OCI-LY7 (cell line): Measurements from ENCODE around the gene NFIA. TPM values are rescaled to one million over a fixed set of nuclear protein-coding genes. Genes with fewer than 3 reads are reported as not detected.

Experiments
- BruUV-seq: library from RNA; stranded (reverse); fragments of 400-500 nt; replicated peaks from 2 replicates; lab custom pipeline; 2021; lab: Mats Ljungman, UMichigan
- CTCF ChIA-PET: fragments of 300-600 bp; sonication (Branson Sonifier 250); formaldehyde crosslinking; loops from one replicate; lab custom pipeline; 2022; ENCODE audit warnings: antibody characterized with exemption; ENCODE audit not compliant: unreplicated experiment; lab: Charles Lee
- POLR2A ChIA-PET: fragments of 300-600 bp; sonication (Branson Sonifier 250); formaldehyde crosslinking; loops from one replicate; lab custom pipeline; 2022; ENCODE audit warnings: antibody characterized with exemption; lab: Charles Lee
- DNase-seq: peaks from one replicate; pipeline ENCODE4 v3.0.0-alpha.2; 2015; ENCODE audit warnings: low spot score
- H2AFZ ChIP-seq: fragments of 200-600 bp; sonication (generic), shearing (Covaris generic); 2 replicates; pipeline ENCODE4 v1.6.1; 2014; ENCODE audit warnings: mild to moderate bottlenecking, antibody characterized with exemption, low read length, moderate library complexity
- H3K27ac ChIP-seq: fragments of 200-600 bp; sonication (generic); 2 replicates; pipeline ENCODE4 v1.5.1; 2014; ENCODE audit warnings: mixed run types, low read depth, mild to moderate bottlenecking, moderate library complexity, low read length, inconsistent platforms; ENCODE audit not compliant: poor library complexity, severe bottlenecking
- H3K36me3 ChIP-seq: fragments of 200-600 bp; sonication (generic); 2 replicates; pipeline ENCODE4 v1.6.1; 2014; ENCODE audit warnings: mild to moderate bottlenecking, antibody characterized with exemption, low read length, moderate library complexity, mixed read lengths; ENCODE audit not compliant: insufficient read depth
- H3K4me1 ChIP-seq: fragments of 200-600 bp; sonication (generic); 2 replicates; pipeline ENCODE4 v1.5.1; 2014; ENCODE audit warnings: mild to moderate bottlenecking, low read length; ENCODE audit not compliant: insufficient read depth, poor library complexity, severe bottlenecking
- H3K4me2 ChIP-seq: fragments of 200-600 bp; sonication (generic); 2 replicates; pipeline ENCODE4 v1.6.1; 2014; ENCODE audit warnings: mild to moderate bottlenecking, low read length
- H3K4me3 ChIP-seq: fragments of 200-600 bp; sonication (generic); 2 replicates; pipeline ENCODE4 v1.5.1; 2014; ENCODE audit warnings: mild to moderate bottlenecking, low read depth, low read length; ENCODE audit not compliant: poor library complexity, severe bottlenecking
- H3K79me2 ChIP-seq: fragments of 200-600 bp; sonication (generic); 2 replicates; pipeline ENCODE4 v1.6.1; 2016; ENCODE audit warnings: low read depth, mild to moderate bottlenecking, low read length, moderate library complexity, mixed read lengths; ENCODE audit not compliant: insufficient read depth
- H3K9me2 ChIP-seq: fragments of 200-600 bp; sonication (generic); 2 replicates; pipeline ENCODE4 v1.6.1; 2016; ENCODE audit warnings: mild to moderate bottlenecking, low read length, mixed read lengths; ENCODE audit not compliant: insufficient read depth
- H3K9me3 ChIP-seq: fragments of 200-600 bp; sonication (generic); 2 replicates; pipeline ENCODE4 v1.6.1; 2014; ENCODE audit warnings: mild to moderate bottlenecking, mixed run types, low read length, mixed read lengths
- H4K20me1 ChIP-seq: fragments of 200-600 bp; sonication (generic); 2 replicates; pipeline ENCODE4 v1.6.1; 2014; ENCODE audit warnings: mild to moderate bottlenecking, antibody characterized with exemption, low read length, moderate library complexity, mixed read lengths; ENCODE audit not compliant: insufficient read depth
- EZH2phosphoT487 ChIP-seq: fragments of 200-600 bp; sonication (generic); IDR thresholded peaks from 2 replicates; pipeline ENCODE4 v1.6.1; 2018; ENCODE audit warnings: low read depth, borderline replicate concordance, mild to moderate bottlenecking, mixed run types, antibody characterized with exemption, low read length, moderate library complexity, mixed read lengths
- intact Hi-C: fragments of 100-400 bp; cut with micrococcal nuclease; formaldehyde crosslinking; loops from one replicate; pipeline ENCODE4 v1.10.0; 2022; ENCODE audit not compliant: unreplicated experiment
- total RNA-seq, 2 experiments: library from RNA; depleted of rRNA in 1 of 2; stranded (reverse); fragments of >200 nt in 1 of 2; shearing (Covaris generic) in 1 of 2; gene quantifications; 2 replicates each; pipeline ENCODE4 v1.2.3, GENCODE V29; 2014 to 2022
- TF ChIP-seq, protein P1 (sequence below): fragments of 200-600 bp; sonication (generic); conservative IDR thresholded peaks from 2 replicates; pipeline ENCODE4 v1.5.1; 2014; ENCODE audit warnings: mild to moderate bottlenecking, antibody characterized with exemption, low read length, moderate library complexity, mixed read lengths

NFIA gene
- total RNA-seq, 2 experiments from 2014 or later: 2.8 to 18.8 TPM

DNA sequence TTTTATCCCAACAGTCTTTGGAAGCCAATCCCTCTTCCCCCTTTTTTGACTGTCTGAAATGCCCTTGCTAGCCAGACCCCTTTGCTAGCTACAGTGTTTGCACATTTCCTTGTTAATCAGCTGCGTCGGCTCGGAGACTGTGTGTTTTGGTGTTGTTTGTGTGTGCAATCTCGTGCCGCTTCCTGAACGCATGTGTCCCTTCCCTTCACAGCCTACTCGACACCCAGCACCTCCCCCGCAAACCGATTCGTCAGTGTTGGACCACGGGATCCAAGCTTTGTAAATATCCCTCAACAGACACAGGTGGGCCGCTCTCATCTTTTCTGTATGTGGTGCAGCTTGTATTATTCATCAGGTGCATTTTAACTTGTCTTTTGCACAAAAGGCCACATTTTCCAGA lies 343.9 kb downstream of the NFIA start:
- CTCF ChIA-PET: no interaction called here

GRCh38 chr1:61426885-61427284 lies 344.5 kb downstream of the NFIA start:
- intact Hi-C loops: no loop called here
- no peak overlapping the region for H3K4me3 ChIP-seq
- no peaks in the 10 kb centered on the region for H3K4me1 ChIP-seq
- no peak overlapping the region for H3K27ac ChIP-seq
- no peak overlapping the region for H2AFZ ChIP-seq
- ChIA-PET CTCF (no interaction called here), POLR2A (no interaction called here)
- DNase-seq: no peak
- TF ChIP-seq EZH2phosphoT487: no peak
- TF ChIP-seq, protein P1, sequence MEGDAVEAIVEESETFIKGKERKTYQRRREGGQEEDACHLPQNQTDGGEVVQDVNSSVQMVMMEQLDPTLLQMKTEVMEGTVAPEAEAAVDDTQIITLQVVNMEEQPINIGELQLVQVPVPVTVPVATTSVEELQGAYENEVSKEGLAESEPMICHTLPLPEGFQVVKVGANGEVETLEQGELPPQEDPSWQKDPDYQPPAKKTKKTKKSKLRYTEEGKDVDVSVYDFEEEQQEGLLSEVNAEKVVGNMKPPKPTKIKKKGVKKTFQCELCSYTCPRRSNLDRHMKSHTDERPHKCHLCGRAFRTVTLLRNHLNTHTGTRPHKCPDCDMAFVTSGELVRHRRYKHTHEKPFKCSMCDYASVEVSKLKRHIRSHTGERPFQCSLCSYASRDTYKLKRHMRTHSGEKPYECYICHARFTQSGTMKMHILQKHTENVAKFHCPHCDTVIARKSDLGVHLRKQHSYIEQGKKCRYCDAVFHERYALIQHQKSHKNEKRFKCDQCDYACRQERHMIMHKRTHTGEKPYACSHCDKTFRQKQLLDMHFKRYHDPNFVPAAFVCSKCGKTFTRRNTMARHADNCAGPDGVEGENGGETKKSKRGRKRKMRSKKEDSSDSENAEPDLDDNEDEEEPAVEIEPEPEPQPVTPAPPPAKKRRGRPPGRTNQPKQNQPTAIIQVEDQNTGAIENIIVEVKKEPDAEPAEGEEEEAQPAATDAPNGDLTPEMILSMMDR: no peak
- no peaks in the 10 kb centered on the region for H3K9me2 ChIP-seq
- no peak overlapping the region for H3K4me2 ChIP-seq
- H3K9me3 ChIP-seq: no peaks in the 10 kb centered on the region
- no TSS peak for BruUV-seq
- no peaks in the 10 kb centered on the region for H3K79me2 ChIP-seq
- H3K36me3 ChIP-seq: no peaks in the 10 kb centered on the region
- no peaks in the 10 kb centered on the region for H4K20me1 ChIP-seq

More for the DNA sequence above, 343.9 kb downstream of the NFIA start:
- no peaks in the 10 kb centered on the region for H4K20me1 ChIP-seq
- no peak overlapping the region for H3K4me3 ChIP-seq
- intact Hi-C loops: no loop called here
- DNase-seq: no peak
- no peak overlapping the region for H3K4me2 ChIP-seq
- TF ChIP-seq EZH2phosphoT487: no peak
- TF ChIP-seq, protein P1: no peak
- H3K36me3 ChIP-seq: no peaks in the 10 kb centered on the region
- no peaks in the 10 kb centered on the region for H3K79me2 ChIP-seq
- H2AFZ ChIP-seq: no peak overlapping the region
- POLR2A ChIA-PET: interaction anchor here (1.3 kb wide), 1 partner anchor 125 kb away, joined by 4 read pairs; no protein-coding TSS in a partner anchor
- no peaks in the 10 kb centered on the region for H3K9me2 ChIP-seq
- no peak overlapping the region for H3K27ac ChIP-seq
- no peaks in the 10 kb centered on the region for H3K4me1 ChIP-seq
- no peaks in the 10 kb centered on the region for H3K9me3 ChIP-seq
- no TSS peak for BruUV-seq

DNA sequence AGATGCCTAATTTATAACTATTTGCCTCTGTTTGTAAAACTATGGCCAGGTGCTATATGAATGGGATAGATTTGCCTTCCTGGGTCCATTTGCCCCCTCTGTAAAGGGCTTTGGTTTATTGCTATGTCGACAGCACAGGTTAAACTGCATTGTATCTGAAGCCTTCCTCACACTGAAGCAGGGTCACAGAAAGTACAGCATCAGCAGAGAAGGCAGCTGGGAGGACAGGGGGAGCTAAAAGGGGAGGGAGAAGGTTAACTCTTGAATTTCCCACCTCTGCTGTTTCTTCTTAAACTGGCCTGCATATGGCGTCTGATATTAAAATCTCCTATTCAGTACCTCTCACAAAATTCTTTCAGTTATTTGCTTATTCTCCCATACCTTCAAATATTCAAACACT lies 345.1 kb downstream of the NFIA start:
- Histone ChIP-seq H3K9me3 (no peaks in the 10 kb centered on the region), H3K4me3 (no peak overlapping the region), H4K20me1 (no peaks in the 10 kb centered on the region), H3K9me2 (no peaks in the 10 kb centered on the region), H3K36me3 (no peaks in the 10 kb centered on the region), H3K27ac (no peak overlapping the region), H3K4me1 (no peaks in the 10 kb centered on the region), H2AFZ (no peak overlapping the region), H3K4me2 (no peak overlapping the region), H3K79me2 (no peaks in the 10 kb centered on the region)
- ChIA-PET POLR2A (no interaction called here), CTCF (no interaction called here)
- intact Hi-C loops: no loop called here
- no TSS peak for BruUV-seq
- TF ChIP-seq, protein P1: no peak
- TF ChIP-seq EZH2phosphoT487: no peak
- DNase-seq: no peak
